ENCODE data around the gene ALPK3.
A peak's percentile ranks its signal among the peaks of the same experiment; 100 is the strongest.

Gene ALPK3

GRCh38 chr15:84824260-84825007 is 7.3 kb downstream of the ALPK3 start:
- no peak for DNase-seq

GRCh38 chr15:84826369-84826823 is 9.2 kb downstream of the ALPK3 start:
- DNase-seq, result no peak

- DNase-seq, result no peak
Observed at GRCh38 chr15:84827246-84827645, 10.1 kb downstream of the ALPK3 start.

GRCh38 chr15:84828086-84828908 is 11.1 kb downstream of the ALPK3 start:
- no peak for DNase-seq

DNA sequence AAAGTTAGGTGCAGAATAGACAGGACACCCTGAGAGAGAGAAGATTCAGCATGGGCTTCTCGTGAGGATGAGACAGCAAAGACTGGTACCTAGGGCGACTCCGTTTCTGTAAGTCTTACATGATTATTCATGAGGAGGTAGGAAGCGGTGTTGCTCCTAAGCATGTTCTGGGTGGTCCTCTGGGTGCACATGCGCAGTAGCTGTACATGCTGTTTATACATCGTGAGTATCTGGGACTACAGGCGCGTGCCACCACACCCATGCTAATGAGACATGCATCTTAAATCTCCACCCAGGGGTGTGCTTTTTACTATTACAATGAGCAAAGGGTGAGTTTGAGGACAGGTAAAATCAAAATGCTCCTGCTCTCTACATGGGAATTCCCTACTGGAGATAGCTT is 12.3 kb downstream of the ALPK3 start:
- DNase-seq, result no peak

DNA sequence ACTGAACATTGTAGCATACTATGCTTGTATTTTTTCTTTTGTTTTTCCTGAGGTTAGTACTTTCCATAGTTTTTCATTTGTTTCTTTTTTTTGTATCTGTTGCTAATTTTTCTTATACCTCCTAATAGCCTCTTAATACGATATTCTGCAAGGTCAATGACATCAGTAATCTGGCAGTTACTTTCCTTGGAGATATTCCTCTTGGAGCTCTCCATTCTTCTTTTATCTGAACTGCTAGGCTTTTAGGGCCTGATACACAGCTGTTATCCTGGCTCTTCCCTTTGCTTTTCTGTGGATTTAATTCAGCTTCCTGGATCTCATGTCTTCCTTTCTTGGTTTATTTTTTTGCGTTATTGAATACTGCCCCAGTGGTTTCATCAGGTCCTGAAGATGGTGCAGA is 12.9 kb downstream of the ALPK3 start:
- no peak for DNase-seq

DNA sequence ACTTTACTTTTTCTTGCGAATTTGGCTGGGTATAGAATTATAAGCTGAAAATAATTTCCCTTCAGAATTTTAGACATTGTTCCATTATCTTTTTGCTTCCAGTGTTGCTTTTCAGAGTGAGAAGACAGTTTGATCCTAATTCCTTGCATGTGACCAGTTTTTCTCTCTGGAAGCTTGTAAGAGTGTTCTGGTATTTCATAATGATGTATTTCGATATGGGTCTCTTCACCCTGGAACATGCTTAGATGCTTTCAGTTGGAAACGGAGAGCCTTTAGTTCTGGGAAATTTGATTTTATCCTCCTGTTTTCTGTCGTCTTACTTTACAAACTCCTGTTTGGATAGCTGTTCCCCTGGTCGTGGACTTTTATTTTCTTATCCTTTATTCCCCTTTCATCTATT is 13.9 kb downstream of the ALPK3 start:
- no peak for DNase-seq

DNA sequence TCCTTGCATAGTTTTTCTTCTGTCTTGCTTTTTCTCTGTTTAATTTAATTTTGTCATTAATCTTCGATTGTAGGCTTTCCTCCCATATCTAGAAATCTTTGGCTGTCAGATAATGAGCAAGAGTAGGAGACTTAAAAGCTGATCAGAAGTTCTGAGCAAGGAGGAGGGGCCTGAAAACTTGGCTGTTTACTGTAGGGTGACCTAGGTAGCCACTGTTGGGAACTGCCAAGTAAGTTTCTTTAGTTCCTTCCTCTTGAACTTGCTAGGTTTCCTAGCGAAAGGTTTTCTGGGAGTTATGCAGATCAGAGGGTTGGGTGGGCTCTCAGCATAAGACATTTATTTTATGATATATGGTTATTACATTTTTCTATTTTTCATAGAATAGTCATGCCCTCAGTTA is 14.5 kb downstream of the ALPK3 start:
- DNase-seq, result no peak

DNA sequence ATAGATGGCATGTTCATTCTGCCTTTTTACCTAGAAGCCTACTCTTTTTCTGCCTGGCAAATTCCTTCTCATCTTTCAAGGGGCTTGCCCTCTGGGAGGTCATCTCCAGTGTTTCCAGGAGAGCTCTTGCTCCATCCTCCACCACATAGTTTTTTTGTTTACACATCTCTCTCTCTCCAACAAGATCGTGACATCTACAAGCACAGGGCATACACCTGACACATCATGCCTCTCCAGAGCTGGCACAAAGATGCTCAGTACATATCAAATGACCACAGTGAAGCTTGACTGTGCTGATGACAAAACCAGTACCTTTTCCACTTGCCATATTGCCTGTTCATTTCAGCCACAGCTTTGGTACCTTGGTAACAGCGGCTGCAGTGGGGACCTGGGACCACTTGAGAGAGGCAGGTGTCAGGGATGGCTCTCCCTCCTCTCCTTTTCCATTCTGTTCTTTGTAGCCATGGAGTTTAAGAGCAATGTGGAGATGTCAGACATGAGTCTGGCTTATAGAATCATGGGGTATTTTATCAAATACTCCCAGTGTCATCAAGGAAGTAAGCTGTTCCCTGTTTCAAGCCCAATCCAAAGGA is 15.4 kb downstream of the ALPK3 start:
- DNase-seq, result no peak

- DNase-seq, result no peak
Observed at GRCh38 chr15:84833447-84834228, 16.5 kb downstream of the ALPK3 start.

- no peak for DNase-seq
Observed at GRCh38 chr15:84834229-84834955, 17.2 kb downstream of the ALPK3 start.

- no peak for DNase-seq
Observed at GRCh38 chr15:84834969-84835368, 17.8 kb downstream of the ALPK3 start.

DNA sequence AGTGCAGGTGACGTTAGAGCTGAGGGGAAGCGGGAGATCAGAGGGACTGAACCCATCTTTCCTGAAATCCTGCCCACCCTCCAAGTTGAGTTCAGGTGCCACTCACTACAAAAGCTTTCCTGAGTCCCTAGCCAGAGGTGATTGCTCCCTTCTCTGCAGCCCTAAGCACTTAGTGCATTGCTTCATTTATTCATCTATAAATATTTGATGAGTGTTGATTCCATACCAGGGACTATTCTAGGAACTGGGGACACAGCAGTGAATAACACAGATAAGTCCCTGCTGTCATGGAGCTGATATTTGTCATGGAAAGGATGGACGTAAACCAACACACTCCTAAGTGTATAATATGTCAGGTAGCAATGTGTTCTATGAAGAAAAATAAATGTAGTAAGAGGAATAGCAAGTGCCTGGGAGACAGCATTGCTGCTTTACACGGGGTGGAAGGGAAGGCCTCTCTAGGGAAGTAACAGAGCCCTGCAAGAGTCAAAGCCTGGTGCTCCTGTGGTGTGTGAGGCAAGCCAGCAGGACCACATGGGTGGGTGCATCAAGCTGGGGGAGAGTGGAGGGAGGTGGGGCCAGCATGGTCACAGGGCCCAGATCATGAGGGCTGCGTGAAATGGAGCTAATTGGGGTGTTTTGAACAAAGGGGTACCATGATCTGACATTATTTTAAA is 18.6 kb downstream of the ALPK3 start:
- no peak for DNase-seq

DNA sequence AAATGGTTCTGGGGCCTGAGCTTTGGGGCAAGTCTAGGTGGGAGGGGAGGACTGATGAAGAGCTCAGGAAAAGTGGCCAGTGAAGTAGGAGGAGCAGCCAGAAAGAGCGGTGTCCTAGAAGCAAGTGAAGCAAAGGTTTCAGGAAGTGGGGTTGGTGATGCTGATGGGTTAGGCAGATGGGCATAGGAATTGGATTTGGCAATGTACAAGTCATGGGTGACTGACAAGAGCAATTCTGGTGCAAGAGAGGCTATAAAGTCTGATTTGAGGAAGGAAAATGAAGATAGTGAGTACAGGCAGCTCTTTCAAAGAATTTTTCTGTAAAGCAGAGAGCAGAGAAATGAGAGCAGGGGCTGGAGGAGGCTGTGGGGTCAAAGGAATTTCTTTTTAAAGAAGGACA is 19.7 kb downstream of the ALPK3 start:
- no peak for DNase-seq

DNA sequence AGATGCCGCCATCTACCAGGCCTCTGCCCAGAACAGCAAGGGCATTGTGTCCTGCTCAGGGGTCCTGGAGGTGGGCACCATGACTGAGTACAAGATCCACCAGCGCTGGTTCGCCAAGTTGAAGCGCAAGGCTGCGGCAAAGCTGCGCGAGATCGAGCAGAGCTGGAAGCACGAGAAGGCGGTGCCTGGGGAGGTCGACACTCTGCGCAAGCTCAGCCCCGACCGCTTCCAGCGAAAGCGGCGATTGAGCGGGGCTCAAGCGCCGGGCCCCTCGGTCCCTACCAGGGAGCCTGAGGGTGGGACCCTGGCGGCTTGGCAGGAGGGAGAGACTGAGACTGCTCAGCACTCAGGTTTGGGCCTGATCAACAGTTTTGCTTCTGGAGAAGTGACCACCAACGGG is 22.6 kb downstream of the ALPK3 start:
- no peak for DNase-seq

- DNase-seq, result no peak
Observed at GRCh38 chr15:84840255-84840654, 23.1 kb downstream of the ALPK3 start.

DNA sequence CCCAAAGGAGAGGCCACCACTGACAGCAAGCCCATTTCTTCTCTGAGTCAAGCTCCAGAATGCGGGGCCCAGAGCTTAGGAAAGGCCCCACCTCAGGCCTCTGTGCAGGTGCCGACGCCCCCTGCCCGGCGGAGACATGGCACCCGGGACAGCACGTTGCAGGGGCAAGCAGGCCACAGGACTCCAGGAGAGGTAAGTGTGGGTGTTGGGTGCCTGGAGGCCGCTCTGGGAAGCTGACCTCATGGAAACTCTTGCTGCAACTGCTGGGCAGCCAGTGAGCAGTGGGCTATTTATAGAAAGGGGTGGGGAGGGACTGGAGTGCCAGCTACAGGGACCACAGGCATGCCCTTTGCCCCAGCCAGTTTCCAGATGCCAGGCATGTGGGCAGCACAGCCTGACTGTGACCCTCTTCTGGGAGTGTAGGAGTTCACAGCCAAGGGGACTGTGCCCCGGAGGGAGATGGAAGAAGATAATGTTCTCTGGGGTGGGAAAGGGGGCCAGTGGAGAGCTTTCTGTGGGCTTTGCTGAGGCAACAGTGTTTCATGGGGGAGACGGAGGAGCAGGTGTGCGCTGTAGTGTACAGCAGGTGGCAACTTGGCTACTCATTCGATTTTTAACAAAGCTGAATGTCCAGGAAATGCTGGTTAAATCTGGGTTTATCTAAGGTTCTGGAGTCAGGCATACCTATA is 23.7 kb downstream of the ALPK3 start:
- DNase-seq, result no peak

DNA sequence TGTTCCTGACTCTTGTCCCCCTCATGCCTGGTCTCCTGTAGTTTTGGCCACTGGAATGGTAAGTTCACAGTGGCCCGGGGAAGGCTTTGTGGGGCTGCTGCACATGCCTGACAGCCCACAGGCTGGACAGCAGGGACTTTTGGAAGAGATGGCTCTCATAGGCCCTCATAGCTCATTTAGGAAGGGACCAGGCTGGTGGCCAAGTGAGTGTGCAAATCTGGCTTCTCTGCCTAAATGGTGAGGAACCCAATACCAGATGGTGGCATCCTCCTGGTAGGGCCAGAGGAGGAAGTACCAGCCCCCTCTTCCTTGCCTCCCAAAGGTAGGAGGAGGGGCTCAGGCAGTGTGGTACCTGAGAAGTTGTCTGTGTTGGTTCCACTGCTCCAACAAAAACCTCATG is 25.6 kb downstream of the ALPK3 start:
- no peak for DNase-seq

DNA sequence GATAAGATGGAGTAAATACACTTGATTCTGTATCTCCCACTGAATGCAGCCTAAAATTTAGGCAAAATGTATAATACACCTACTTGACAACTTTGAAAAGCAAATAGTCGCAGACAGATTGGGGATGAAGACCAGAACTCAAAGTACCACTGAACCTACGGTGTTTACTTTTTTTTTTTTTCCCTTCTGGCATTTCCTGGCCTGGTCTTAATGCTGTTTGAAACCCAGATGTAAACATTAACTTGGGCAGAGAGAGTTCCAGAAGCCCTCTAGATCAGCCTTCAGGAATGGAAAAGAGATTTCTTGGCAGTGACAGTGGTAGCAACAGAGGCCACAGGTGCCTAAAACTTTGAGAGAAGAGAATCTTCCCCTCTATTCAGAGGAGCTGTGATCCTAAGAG is 27.8 kb downstream of the ALPK3 start:
- DNase-seq, result no peak

DNA sequence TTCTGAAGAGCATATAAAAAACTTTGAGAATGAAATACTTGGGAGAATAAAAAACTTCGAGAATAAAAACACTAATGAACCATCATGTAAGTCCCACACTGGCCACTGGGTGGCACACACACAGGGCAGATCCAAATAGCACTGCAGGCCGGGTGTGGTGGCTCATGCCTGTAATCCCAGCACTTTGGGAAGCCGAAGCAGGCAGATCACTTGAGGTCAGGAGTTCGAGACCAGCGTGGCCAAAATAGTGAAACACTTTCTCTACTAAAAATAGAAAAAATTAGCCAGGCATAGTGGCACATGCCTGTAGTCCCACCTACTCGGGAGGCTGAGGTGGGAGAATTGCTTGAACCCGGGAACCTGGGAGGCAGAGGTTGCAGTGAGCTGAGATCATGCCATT is 28.5 kb downstream of the ALPK3 start:
- DNase-seq, result peak; percentile 34

GRCh38 chr15:84846269-84846668 is 29.1 kb downstream of the ALPK3 start:
- DNase-seq, result no peak

All from CD4-positive, alpha-beta T cell treated with Interleukin-4 for 4 hours (primary cell).